T follicular helper cell (primary cell): ENCODE results near the gene TRIM67.
"Not testable (repeated sequence)": the region's sequence is repeated elsewhere in the genome, so short reads cannot be mapped to it uniquely, and the experiment has no call there.

Source experiments
- DNase-seq: peaks from one replicate; pipeline ENCODE4 v3.0.0-alpha.2; 2020; ENCODE audit warnings: low read depth

TRIM67 gene

DNA sequence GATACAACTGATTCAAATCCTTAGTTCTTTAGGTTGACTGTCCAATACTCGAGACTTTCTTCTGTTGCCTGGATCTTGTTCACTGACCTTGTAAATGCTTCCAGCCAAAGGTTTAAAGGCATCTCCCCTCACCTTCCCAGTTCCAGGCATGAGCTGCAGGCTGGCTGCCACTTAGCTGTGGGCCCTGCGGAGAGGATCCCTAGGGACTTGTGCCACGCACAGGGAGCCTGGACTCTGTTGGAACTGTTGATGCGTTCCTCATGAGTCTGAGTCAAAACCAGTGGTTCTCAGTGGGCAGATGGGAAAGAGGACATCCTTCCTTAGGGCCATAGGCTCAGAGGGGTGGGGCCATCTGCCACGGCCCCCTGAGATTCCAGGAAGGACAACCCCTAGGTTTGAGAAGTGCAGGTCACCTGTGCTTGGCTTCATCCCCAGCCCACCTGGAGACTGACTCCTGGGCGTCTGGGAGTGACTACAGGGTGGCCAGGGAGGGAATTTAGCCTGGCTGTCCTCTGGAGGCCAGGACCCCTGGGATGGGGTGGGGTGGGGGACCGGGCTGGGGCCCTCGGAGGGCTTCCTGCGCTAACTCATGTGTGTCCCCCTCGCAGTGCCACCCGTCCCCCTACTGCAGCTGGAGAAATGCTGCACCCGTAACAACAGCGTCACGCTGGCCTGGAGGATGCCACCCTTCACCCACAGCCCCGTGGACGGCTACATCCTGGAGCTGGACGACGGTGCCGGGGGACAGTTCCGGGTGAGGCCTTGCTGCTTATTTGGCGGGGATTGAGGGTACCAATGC is 41.6 kb downstream of the TRIM67 start:
- no peak for DNase-seq

DNA sequence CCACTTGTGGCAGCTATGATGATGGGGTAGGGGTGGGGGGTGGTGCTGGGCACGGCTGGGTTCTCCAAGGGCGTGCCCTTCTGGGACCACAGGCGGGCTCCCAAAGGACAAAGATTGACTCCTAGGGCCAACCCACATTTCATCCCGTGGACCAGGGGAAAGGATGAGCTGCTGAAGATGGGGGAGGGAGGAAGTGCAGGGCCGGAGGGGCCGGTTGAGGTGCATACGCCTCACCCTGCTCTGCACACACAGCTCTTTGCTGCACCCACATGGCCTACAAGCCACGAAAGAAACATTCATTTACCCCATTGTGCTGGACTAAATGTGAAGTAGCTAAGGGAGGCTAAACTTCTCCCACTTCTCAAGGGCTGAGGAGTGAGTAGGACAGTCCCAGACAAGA is 45.0 kb downstream of the TRIM67 start:
- no peak for DNase-seq

DNA sequence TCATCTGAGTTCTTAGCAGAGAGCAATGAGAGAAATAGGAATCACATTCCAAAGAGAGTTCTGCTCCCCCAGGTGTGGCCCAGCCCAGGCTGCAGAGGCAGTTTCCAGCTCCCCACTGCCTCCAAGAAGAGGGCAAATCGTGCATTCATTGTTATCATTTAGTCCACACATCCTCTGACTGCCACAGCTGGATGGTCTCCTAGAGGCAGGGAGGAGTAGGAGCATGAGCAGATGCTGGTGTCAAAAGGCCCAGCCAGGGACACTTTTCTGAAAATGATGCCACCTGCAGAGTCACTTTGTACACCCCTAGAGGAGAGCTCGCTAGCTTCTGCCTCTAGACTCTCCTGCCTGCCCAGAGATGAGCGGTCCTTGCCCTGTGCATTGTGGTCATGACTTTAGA is 45.6 kb downstream of the TRIM67 start:
- no peak for DNase-seq

DNA sequence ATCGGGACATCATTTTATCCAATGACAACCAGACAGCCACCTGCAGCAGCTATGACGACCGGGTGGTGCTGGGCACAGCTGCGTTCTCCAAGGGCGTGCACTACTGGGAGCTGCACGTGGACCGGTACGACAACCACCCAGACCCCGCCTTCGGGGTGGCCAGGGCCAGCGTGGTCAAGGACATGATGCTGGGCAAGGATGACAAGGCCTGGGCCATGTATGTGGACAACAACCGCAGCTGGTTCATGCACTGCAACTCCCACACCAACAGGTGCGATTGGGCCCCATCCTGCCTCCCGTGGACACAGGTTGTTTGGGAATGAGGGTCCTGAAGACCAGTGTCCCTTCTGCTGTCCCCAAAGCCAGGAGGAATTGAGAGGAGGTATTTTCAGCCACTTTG is 47.1 kb downstream of the TRIM67 start:
- no peak for DNase-seq

DNA sequence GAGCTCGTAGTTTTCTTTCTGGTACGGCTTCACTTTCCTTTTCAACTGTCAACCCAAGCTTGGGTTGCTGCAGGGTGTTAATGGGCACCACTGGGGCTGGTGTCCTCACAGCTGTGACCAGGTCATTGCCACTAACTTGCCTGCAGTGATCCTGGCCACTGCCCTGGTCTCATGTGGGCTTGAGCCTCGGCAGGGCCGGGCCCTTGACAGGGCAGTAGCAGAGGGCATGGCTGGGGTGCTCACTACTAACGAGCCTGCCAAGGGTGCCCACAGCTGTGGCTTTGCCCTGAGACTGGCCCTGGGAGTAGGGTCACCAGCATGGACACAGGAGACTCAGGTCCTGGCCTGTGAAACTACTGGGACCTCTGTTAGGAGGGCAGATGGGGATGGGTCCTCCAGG is 47.7 kb downstream of the TRIM67 start:
- DNase-seq = no peak

DNA sequence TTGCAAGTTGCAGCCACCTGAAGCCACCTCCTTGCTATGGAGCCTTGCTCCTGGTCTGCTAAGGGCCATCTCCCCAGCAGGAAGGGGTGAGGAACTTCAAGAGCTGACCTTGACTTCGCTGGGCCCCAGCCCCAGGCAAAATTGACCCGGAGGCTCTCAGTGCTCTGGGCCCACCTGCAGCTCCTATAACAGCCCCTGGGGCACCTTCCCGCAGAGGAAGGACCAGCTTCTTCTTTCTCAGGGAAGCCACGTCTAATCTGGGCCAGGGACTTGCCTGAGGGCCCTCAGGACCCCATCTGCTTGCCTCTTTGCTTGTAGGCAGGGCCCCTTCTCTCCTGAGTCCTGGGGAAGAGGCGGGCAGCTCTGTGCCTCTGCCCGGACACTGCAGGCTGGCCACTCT is 48.3 kb downstream of the TRIM67 start:
- no peak for DNase-seq

DNA sequence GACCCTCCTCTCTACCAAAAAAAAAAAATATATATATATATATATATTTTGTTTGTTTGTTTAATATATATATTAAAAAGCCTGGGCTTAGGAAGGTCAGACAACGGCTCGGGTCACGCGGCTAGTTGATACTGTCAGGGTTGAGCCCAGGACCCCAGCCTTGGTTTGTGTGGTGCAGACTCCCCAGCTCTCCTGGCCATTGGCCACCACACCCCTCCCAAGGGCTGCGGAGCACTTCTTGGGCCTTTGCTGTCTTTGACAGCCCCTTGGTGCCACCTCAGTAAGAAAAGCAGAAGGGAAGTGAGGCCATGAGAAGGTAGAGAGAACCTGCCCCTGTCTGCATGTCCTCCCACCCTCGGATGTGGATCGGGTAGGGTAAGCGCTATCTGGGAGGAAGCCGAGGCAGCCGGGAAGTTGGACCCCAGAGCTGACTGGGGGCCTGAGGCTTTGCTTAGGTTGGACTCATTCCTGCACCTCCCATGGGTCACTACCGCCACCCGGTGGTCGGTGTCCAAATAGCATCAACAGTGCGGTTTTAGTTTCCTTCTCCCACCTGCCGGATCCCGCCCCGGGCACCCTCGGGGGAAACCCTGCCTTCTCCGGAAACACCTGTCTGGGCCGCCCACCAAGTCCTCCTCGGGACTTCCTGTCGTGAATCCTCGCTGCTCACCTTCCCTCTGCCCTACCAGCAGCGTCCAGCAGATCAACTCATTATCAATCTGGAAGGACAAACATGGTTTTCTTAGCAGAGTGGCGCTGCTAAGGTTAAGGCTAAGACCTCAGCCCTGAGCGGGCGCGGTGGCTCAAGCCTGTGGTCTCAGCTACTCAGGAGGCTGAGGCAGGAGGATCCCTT is 49.4 kb downstream of the TRIM67 start:
- peak; percentile 75 for DNase-seq

DNA sequence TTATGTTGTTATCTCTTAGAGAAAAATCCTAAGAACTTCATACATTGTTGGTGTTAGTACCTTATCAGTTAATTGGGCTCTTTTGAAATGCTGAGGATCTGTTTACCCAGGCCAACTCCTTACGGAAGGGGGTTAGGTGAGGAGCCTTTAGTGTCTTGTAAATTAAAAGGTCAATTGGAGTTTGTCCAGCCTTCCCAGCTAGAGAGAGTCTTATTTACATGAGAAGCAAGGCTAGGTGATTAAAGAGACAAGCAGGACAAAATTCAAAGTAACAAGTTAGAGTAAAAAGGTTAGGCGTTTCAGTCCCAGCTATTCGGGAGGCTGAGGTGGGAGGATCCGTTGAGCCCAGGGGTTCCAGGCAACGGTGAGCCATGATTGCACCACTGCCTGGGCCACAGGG is 50.4 kb downstream of the TRIM67 start:
- not testable (repeated sequence) for DNase-seq

DNA sequence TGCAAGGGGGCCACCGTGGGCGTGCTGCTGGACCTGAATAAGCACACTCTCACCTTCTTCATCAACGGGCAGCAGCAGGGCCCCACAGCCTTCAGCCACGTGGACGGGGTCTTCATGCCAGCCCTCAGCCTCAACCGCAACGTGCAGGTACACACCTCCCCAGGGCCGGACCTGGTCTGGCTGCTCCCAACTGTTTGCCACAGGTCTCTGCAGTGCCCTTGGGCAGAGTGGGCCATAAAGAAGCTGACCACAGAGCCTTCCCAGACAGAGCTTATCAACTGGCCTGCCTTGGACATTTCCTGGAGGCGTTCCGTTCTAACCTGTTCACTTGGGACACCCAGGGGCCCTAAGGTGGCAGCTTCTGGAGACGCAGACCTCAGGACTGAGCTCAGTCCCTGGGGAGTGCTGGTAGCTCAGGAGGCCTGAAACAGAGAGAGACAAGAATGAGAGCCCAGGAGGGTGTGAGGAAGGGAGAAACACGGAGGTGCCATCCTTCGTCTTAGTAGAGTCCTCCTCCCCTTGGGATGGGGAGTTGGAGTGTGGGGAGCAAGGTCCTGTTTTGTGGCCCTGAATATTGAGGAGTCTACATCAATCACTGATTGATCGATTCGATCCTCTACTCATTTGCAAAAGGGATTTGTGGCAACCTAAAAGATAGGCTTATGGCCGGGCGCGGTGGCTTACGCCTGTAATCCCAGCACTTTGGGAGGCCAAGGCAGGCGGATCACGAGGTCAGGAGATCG is 52.1 kb downstream of the TRIM67 start:
- no peak for DNase-seq

DNA sequence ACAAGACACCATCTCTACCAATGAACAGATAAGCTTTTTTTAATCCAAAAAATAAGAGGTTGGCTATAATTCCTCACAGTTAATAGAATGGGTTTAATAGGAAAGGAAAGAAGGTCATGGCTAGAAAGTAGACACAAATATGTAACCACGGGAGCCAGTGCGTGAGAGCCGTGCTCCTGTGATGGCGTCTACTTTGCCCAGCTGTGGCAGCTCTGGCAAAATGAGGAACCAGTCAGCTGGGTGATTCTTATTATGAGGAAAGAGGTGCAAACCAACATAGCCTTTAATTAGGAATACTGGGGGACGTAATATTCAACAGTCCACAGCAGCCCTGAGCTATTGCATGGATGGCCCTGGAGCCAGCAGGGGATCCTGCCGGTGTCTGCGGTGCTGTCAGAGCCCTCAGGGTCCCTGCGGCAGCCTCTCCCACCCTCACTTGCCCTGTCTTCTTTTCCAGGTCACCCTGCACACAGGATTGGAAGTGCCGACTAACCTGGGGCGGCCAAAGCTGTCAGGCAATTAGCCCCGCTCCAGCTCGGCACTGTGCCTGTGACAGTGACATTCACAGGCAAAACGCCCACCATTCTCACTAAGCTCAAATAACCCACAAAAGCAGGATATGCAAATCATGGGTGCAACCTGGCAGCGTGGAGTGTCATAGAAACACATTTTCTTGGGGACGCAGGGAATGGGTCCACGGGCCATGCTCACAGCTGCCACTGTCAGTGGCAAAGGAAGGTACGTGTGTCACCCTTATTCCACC is 53.2 kb downstream of the TRIM67 start:
- DNase-seq = no peak

DNA sequence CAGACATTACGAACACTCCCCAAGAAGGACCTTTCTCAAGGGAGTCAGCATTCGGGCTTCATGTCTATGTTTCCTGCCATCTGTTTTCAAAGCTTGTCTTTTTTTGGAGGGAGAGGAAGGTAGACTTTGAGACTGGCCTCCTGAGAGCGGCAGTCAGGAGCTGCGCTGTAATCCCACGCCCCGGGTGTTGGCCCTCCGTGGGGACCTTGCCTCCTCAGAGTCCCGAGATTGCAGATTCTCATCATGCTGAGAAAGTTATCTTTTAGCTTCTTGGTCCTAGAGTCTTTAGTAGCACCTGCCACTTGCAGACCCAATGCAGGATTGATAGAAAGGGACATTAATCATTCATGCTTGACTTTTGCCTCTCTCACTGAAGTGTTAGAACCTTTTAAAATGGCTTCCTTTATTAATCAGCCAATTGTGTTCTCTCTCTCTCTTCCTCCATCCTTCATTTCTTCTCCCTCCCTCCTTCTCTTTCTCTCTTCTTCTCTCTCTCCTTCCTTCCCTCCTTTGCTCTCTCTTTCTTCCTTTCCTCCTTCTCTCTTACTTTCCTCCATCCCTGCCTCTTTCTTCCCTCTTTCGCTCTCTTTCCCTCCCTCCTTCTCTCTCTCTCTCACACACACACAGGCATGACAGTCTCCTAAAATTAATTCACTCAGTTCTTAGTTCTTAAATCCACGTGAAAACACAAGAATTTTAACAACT is 54.0 kb downstream of the TRIM67 start:
- DNase-seq = no peak

DNA sequence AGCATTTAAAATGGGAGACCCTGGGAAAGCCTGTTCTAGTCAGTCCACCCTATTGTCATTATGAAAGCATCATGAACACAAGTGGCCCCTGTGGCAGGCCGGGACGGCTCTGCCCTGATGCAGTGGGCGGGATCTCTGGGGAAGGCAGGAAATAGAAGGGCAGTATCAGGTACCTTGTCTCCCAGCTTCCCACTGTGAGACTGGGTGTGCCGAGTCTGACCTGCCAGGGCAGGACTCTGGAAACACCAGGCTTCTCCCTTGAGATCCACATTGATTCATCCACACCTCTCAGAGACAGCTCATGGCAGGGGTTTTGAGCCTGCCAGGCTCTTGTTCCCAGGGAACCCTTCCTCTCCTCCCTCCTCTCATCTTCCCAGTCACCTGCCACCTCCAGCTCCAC is 54.6 kb downstream of the TRIM67 start:
- DNase-seq = no peak

DNA sequence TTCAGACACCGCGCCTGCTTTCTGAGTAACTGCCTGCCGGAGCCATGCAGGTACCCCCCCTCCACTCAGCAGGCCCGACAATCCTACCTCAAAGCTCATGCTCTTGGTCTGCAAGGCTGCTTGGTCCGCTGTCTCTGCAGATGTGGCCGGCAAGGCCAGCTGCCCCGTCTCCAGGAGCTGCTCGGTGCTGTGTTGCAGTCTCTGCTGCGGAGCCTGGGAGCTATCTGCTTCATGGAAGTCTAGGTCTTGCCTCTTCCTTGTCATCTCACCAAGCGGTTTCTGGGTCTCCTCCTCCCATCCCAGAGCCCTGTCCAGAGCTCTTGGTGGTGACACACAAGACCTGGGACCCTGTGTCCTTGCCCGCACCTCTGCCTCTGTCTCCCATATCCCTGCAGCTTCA is 55.2 kb downstream of the TRIM67 start:
- DNase-seq = no peak

DNA sequence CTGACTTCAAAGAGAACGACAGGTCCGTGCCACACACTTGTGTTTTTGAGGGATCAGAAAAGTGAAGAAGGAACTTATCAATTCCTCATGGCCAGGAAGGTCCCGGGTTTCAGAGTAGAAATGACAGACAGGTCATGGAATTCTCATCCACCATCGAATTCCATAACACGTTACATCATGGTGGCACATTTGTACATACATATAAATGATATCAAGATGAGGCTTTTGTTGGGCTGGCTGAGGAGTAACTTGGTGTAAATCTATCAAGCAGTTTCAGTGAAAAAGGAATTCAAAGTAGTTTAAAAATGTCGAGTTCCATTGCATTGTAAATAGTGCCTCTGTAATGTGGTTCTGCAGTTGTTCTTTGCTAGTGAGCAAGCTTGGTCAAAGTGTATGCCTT is 56.2 kb downstream of the TRIM67 start:
- no peak for DNase-seq

DNA sequence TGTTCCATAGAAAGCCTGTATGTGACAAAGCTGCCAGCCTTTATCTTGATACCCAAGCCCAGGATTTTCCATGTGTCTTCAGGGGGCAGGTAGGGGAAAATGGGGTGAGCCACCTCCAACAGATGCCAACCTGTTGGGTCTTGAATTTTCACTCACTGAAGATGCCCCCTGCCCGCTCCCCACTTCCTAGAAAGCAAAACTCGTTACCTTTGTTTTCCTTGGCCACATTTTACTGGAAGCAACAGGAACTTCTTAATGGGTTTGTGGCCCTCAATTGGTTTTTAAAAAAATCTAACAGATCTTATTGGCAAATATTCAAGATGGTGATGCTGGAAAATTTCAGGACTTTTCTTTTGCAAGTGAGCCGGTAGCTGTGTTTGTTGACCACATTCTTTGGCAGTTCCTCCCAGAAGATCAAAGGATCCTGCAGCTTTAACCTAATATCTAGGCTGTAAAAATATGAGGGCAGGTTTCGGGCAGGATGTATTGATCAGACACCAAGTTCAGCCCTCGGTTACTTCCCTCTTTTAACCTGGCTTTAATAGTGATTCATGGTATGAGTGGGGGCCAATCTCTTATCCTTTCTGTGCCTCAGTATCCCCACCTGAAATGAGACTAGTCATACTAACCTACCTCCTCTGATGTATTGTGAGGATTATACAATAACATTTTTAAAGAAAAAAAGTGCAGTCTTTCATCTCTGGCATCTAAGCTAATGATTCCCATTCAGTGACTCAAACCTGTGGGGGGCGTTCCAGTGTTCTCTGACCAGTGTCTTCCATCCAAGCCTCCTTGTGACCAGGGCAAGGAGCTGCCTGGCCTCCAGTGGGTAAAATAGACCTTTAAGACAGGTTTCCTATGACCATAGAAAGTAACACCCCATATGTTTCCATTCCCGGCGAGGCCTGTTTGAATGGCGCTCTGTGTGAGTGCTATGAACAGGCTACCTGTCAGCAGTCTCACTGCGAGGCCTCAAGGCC is 57.9 kb downstream of the TRIM67 start:
- no peak for DNase-seq

DNA sequence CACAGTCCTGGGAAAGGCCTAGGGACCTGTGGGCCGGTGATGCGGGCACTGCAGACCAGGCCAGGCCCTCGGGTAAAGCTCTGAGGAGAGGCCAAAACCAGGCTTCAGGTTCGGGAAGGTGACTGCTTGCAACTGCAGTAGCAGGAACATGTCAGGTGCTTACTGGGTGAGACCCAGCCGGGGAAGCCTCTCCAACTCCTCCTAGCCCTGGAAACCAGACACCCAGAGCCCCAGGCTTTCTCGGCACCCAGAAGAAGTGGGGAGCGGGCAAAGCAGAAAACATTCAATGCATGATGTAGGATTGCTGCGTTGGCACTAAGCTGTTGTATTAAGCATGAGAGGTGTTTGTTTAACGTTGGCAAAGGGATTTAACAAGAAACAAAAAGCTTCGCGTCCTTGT is 58.9 kb downstream of the TRIM67 start:
- no peak for DNase-seq

DNA sequence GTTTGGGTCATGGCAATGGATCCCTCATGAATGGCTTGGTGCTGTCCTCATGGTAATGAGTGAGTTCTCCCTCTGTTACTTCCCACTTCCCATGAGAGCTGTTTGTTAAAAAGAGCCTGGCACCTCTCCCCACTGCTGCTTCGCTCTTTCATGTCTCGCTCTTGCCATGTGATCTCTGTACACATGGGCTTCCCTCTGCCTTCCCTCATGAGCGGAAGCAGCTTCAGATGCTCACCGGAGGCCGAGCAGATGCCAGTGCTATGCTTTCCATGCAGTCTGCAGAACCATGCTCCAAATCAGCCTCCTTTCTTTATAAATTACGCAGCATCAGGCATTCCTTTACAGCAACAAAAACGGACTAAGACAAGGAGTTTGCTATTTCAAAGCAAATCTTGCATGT is 64.3 kb downstream of the TRIM67 start:
- no peak for DNase-seq

DNA sequence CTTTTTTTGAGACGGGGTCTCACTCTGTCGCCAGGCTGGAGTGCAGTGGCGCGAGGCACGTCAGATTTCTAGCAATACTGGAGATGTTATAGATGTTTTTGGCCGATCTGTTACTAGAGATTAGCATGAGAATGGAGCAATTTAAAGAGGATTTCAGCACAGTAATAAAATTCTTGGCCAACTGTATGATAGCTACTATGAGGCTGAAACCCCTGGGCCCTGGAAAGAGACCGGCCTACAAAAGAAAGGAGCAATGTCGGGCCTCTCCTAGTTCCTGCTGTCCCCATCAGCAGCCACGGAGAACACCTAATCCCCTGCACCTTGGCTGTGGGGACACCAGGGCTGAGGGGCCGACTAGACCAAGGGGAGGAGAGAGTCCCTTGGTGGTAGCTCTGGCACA is 69.7 kb downstream of the TRIM67 start:
- DNase-seq = no peak

DNA sequence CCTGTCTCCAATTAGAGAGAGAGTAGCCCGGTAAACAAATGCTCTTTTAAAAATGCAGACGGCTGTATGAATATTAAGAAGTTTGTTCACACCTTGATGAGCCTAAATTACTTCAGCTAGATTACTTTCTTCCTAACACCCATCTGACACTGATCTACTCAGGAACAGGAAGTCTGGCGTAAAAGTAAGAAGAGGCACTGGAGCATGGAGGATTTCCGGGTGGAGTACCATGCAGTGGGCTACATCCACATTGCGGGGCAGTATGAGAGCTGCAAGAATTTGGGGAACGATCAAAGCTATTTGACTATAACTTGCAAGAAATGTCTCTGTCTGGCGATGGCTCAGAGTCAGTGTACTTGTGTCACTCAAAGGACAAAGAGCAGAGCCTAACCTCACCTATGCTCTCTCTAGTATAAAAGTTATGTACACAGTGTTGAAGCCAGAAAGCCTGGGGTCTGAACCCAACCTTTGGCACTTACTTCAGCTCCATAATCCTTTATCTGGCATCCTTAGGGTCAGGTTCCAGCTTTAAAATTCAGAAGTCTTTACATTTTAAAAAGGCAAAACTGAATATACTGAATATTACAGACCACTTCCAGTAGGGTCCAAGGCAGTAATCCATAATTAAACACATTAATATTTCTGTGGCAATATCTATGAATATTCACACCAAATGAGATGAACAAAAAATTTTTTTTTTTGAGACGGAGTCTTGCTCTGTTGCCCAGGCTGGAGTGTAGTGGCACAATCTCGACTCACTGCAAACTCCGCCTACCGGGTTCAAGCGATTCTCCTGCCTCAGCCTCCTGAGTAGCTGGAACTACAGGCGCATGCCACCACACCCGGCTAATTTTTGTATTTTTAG is 71.2 kb downstream of the TRIM67 start:
- no peak for DNase-seq
